HCT116 (cell line): Measurements from ENCODE around the gene SLC34A3. TPM values are rescaled to one million over a fixed set of nuclear protein-coding genes. Genes with fewer than 3 reads are reported as not detected.

Experiments used
- ATAC-seq: fragments of 200-7000 bp; cut with Tn5 transposase; 2 replicates; pipeline ENCODE4 v1.9.1; 2020; ENCODE audit warnings: mild to moderate bottlenecking, moderate library complexity
- BruUV-seq: library from RNA; stranded (reverse); fragments of 400-500 nt; replicated peaks from 2 replicates; lab custom pipeline; 2021; lab: Mats Ljungman, UMichigan
- CTCF ChIA-PET: fragments of 300-600 bp; sonication (Branson Sonifier 250); formaldehyde crosslinking; loops from one replicate; lab custom pipeline; 2021; ENCODE audit warnings: antibody characterized with exemption; lab: Charles Lee
- POLR2A ChIA-PET: fragments of 300-600, 350-600 bp; sonication (Branson Sonifier 250); formaldehyde crosslinking; loops from one replicate; lab custom pipeline; 2021; ENCODE audit warnings: antibody characterized with exemption; lab: Charles Lee
- RAD21 ChIA-PET, 2 experiments: fragments of 300-600 bp; sonication (Branson Sonifier 250); formaldehyde crosslinking; loops; one replicate each; lab custom pipeline; 2023; ENCODE audit warnings: low total read pairs in 2 of 2; ENCODE audit not compliant: uncharacterized antibody in 2 of 2, unreplicated experiment in 2 of 2, low non-redundant PET in 1 of 2; lab: Charles Lee
- DNase-seq: peaks from one replicate; pipeline ENCODE4 v3.0.0-alpha.2; 2010; ENCODE audit warnings: low read depth, low spot score
- H2AFZ ChIP-seq: fragments of 200-600 bp; shearing (Covaris generic), sonication (generic); 2 replicates; pipeline ENCODE4 v1.6.1; 2017; ENCODE audit warnings: low read depth, mixed run types, mixed read lengths, antibody characterized with exemption, low read length; ENCODE audit not compliant: poor library complexity, severe bottlenecking
- H3K27ac ChIP-seq: 2 replicates; pipeline ENCODE4 v1.5.1; 2012; ENCODE audit warnings: low read depth, low read length
- H3K27me3 ChIP-seq: fragments of 200-600 bp; sonication (generic); 2 replicates; pipeline ENCODE4 v1.6.1; 2016; ENCODE audit warnings: mixed run types, low read length, mixed read lengths; ENCODE audit not compliant: insufficient read depth
- H3K36me3 ChIP-seq, 2 experiments: fragments of 200-500 bp in 1 of 2; fragments of 200-600 bp in 1 of 2; sonication (Bioruptor generic) in 1 of 2; sonication (generic) in 1 of 2; 2 replicates each; pipeline versions ENCODE4 v1.5.1 to v1.6.1; 2014 to 2016; ENCODE audit warnings: low read length in 2 of 2, inconsistent platforms in 1 of 2, mixed read lengths in 1 of 2, mixed run types in 1 of 2; ENCODE audit not compliant: insufficient read depth in 2 of 2, control insufficient read depth in 1 of 2
- H3K4me1 ChIP-seq, 2 experiments: fragments of 200-600 bp in 1 of 2; sonication (generic) in 1 of 2; 2 replicates each; pipeline versions ENCODE4 v1.5.1 to v1.6.1; 2012 to 2017; ENCODE audit warnings: low read length in 2 of 2, inconsistent platforms in 1 of 2, mild to moderate bottlenecking in 1 of 2, mixed read lengths in 1 of 2, mixed run types in 1 of 2, moderate library complexity in 1 of 2; ENCODE audit not compliant: insufficient read depth in 2 of 2, control insufficient read depth in 1 of 2
- H3K4me2 ChIP-seq: fragments of 200-600 bp; sonication (generic); 2 replicates; pipeline ENCODE4 v1.6.1; 2017; ENCODE audit warnings: mixed run types, low read length, mixed read lengths
- H3K4me3 ChIP-seq, 2 experiments: fragments of 200-600 bp in 1 of 2; sonication (generic) in 1 of 2; replicated peaks in 1 of 2; 2 replicates each; pipeline ENCODE4 v1.5.1; 2011 to 2016; ENCODE audit warnings: low read length in 2 of 2, control low read depth in 1 of 2, low read depth in 1 of 2, mild to moderate bottlenecking in 1 of 2, mixed read lengths in 1 of 2, mixed run types in 1 of 2
- H3K79me2 ChIP-seq: fragments of 200-600 bp; sonication (generic); 2 replicates; pipeline ENCODE4 v1.6.1; 2017; ENCODE audit warnings: mild to moderate bottlenecking, mixed run types, low read length, moderate library complexity, mixed read lengths; ENCODE audit not compliant: insufficient read depth
- H3K9ac ChIP-seq: fragments of 200-600 bp; sonication (generic); 2 replicates; pipeline ENCODE4 v1.6.1; 2016; ENCODE audit warnings: low read length, mixed read lengths
- H3K9me2 ChIP-seq: fragments of 200-600 bp; sonication (generic), shearing (Covaris generic); 2 replicates; pipeline ENCODE4 v1.6.1; 2017; ENCODE audit warnings: mixed run types, mild to moderate bottlenecking, moderate library complexity; ENCODE audit not compliant: insufficient read depth
- H3K9me3 ChIP-seq, 2 experiments: fragments of 200-500 bp in 1 of 2; fragments of 200-600 bp in 1 of 2; sonication (Bioruptor generic) in 1 of 2; sonication (generic) in 1 of 2; 2 replicates each; pipeline ENCODE4 v1.6.1; 2014 to 2017; ENCODE audit warnings: low read length in 2 of 2, mixed read lengths in 2 of 2, inconsistent platforms in 1 of 2, low read depth in 1 of 2, mild to moderate bottlenecking in 1 of 2, mixed run types in 1 of 2, moderate library complexity in 1 of 2; ENCODE audit not compliant: control insufficient read depth in 1 of 2, insufficient read depth in 1 of 2
- H4K20me1 ChIP-seq: fragments of 200-600 bp; sonication (generic), shearing (Covaris generic); 2 replicates; pipeline ENCODE4 v1.6.1; 2017; ENCODE audit warnings: mixed run types, mild to moderate bottlenecking, moderate library complexity; ENCODE audit not compliant: insufficient read depth
- CEBPB ChIP-seq: IDR thresholded peaks from 2 replicates; pipeline ENCODE4 v1.6.1; 2012; ENCODE audit warnings: low read depth
- ELF1 ChIP-seq: IDR thresholded peaks from 2 replicates; pipeline ENCODE4 v1.6.1; 2012; ENCODE audit warnings: low read depth, borderline replicate concordance
- EZH2 ChIP-seq: fragments of 200-600 bp; sonication (generic); IDR thresholded peaks from 2 replicates; pipeline ENCODE4 v1.6.1; 2017; ENCODE audit warnings: antibody characterized with exemption, mixed run types
- EZH2phosphoT487 ChIP-seq: fragments of 200-600 bp; IDR thresholded peaks from 2 replicates; pipeline ENCODE4 v1.6.1; 2018; ENCODE audit warnings: antibody characterized with exemption, borderline replicate concordance
- FOSL1 ChIP-seq: IDR thresholded peaks from 2 replicates; pipeline ENCODE4 v1.6.1; 2012; ENCODE audit warnings: low read depth
- POLR2A ChIP-seq: IDR thresholded peaks from 2 replicates; pipeline ENCODE4 v1.7.0; 2011; ENCODE audit warnings: borderline replicate concordance; ENCODE audit not compliant: insufficient read depth, insufficient read length; ENCODE audit errors: extremely low read depth
- POLR2AphosphoS5 ChIP-seq: IDR thresholded peaks from 2 replicates; pipeline ENCODE4 v1.6.1; 2011; ENCODE audit warnings: mild to moderate bottlenecking, low read depth, low read length, moderate library complexity
- RAD21 ChIP-seq: IDR thresholded peaks from 2 replicates; pipeline ENCODE4 v1.6.1; 2012; ENCODE audit warnings: low read depth, mild to moderate bottlenecking
- REST ChIP-seq: IDR thresholded peaks from 2 replicates; pipeline ENCODE4 v1.6.1; 2012; ENCODE audit warnings: low read depth
- SIN3A ChIP-seq: IDR thresholded peaks from 2 replicates; pipeline ENCODE4 v1.6.1; 2012; ENCODE audit warnings: low read depth
- SP1 ChIP-seq: IDR thresholded peaks from 2 replicates; pipeline ENCODE4 v1.6.1; 2012; ENCODE audit warnings: low read depth
- SRF ChIP-seq: IDR thresholded peaks from 2 replicates; pipeline ENCODE4 v1.6.1; 2012; ENCODE audit warnings: low read depth
- TCF7L2 ChIP-seq: IDR thresholded peaks from 2 replicates; pipeline ENCODE4 v1.7.0; 2011; ENCODE audit warnings: borderline replicate concordance, inconsistent platforms; ENCODE audit not compliant: insufficient read depth, insufficient read length; ENCODE audit errors: extremely low read depth
- YY1 ChIP-seq: IDR thresholded peaks from 2 replicates; pipeline ENCODE4 v1.6.1; 2011; ENCODE audit warnings: low read length, low read depth, moderate library complexity, mild to moderate bottlenecking; ENCODE audit not compliant: insufficient replicate concordance; ENCODE audit errors: extremely low read depth
- ZBTB33 ChIP-seq: IDR thresholded peaks from 2 replicates; pipeline ENCODE4 v1.6.1; 2011; ENCODE audit warnings: mild to moderate bottlenecking, low read length, moderate library complexity; ENCODE audit not compliant: insufficient replicate concordance; ENCODE audit errors: extremely low read depth
- ZFX ChIP-seq: fragments of 450-650 bp; IDR thresholded peaks from 2 replicates; pipeline ENCODE4 v1.6.1; 2017
- ZNF274 ChIP-seq: fragments of 200-500 bp; sonication (Bioruptor generic); IDR thresholded peaks from 2 replicates; pipeline ENCODE4 v1.6.1; 2014; ENCODE audit warnings: mild to moderate bottlenecking, low read depth, low read length, inconsistent platforms
- intact Hi-C: fragments of 100-400 bp; cut with micrococcal nuclease; formaldehyde crosslinking; loops from 2 replicates; pipeline ENCODE4 v1.10.0; 2022
- total RNA-seq: library from RNA; stranded (reverse); gene quantifications from one replicate; pipeline ENCODE4 v1.2.1, GENCODE V29; 2021; ENCODE audit not compliant: unreplicated experiment
- TF ChIP-seq, protein P1 (sequence below): IDR thresholded peaks from 2 replicates; pipeline ENCODE4 v1.6.1; 2012

The SLC34A3 gene
- total RNA-seq, 1 experiment from 2014 or later, result 0.15 TPM

- TF ChIP-seq EZH2, result no peak
- TF ChIP-seq SP1, result no peak
- TF ChIP-seq ZNF274, result no peak
- no peak for TF ChIP-seq SRF
- TF ChIP-seq EZH2phosphoT487, result no peak
- TF ChIP-seq ZFX, result no peak
- no peak for TF ChIP-seq POLR2A
- TF ChIP-seq ZBTB33, result no peak
- TF ChIP-seq POLR2AphosphoS5, result no peak
- TF ChIP-seq REST, result no peak
- TF ChIP-seq, protein P1, sequence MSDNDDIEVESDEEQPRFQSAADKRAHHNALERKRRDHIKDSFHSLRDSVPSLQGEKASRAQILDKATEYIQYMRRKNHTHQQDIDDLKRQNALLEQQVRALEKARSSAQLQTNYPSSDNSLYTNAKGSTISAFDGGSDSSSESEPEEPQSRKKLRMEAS, result no peak
- TF ChIP-seq TCF7L2, result no peak
- TF ChIP-seq CEBPB, result no peak
- TF ChIP-seq FOSL1, result no peak
- no peak for TF ChIP-seq RAD21
- TF ChIP-seq ELF1, result no peak
- no peak for TF ChIP-seq YY1
- TF ChIP-seq SIN3A, result no peak
- no TSS peak for BruUV-seq
- ChIA-PET POLR2A (interaction anchor here (1.4 kb wide), 1 partner anchor 32 kb away, joined by 3 read pairs; no protein-coding TSS in a partner anchor), CTCF (interaction anchor here (1.1 to 1.3 kb wide), 2 partner anchors 12 to 38 kb away, joined by 3 to 4 read pairs; no protein-coding TSS in a partner anchor), RAD21 (no interaction called here)
- Histone ChIP-seq H3K4me1 (peaks cover 31 to 40% of the 10 kb centered on the region in 2 experiments), H3K27ac (peak overlapping the region; percentile 96; the same call in 1 of the 2 replicates), H3K9me2 (no peaks in the 10 kb centered on the region), H3K36me3 (peaks cover 0 to 15% of the 10 kb centered on the region in 2 experiments; a peak in 2 of 4 replicates), H3K4me3 (no peak overlapping the region), H3K9ac (no peak overlapping the region), H3K9me3 (no peaks in the 10 kb centered on the region), H3K79me2 (peaks cover 25% of the 10 kb centered on the region), H3K4me2 (no peak overlapping the region), H2AFZ (no peak overlapping the region), H4K20me1 (no peaks in the 10 kb centered on the region), H3K27me3 (no peaks in the 10 kb centered on the region)
- intact Hi-C loops, result no loop called here
- DNase-seq, result no peak
- ATAC-seq, result no peak
Measured at GRCh38 chr9:137275203-137275587, 44.5 kb downstream of the SLC34A3 start.
